Hepatic stellate cell (primary cell): ENCODE data around the gene PRIM2.
"Not testable (repeated sequence)": the region's sequence is repeated elsewhere in the genome, so short reads cannot be mapped to it uniquely, and the experiment has no call there.

Experiments
- DNase-seq: peaks from one replicate; pipeline ENCODE4 v3.0.0; 2011; ENCODE audit warnings: low spot score

Gene PRIM2

GRCh38 chr6:57510390-57510789, 193.0 kb downstream of the PRIM2 start:
- DNase-seq = not testable (repeated sequence)

GRCh38 chr6:57515171-57515570, 197.7 kb downstream of the PRIM2 start:
- not testable (repeated sequence) for DNase-seq

GRCh38 chr6:57515845-57516244, 198.4 kb downstream of the PRIM2 start:
- DNase-seq = not testable (repeated sequence)

GRCh38 chr6:57516776-57517175, 199.3 kb downstream of the PRIM2 start:
- DNase-seq = not testable (repeated sequence)

- DNase-seq = not testable (repeated sequence)
Observed at GRCh38 chr6:57519198-57519597, 201.8 kb downstream of the PRIM2 start.

- not testable (repeated sequence) for DNase-seq
Observed at GRCh38 chr6:57521085-57521484, 203.7 kb downstream of the PRIM2 start.

- not testable (repeated sequence) for DNase-seq
Observed at GRCh38 chr6:57523221-57523620, 205.8 kb downstream of the PRIM2 start.

GRCh38 chr6:57529755-57530154, 212.3 kb downstream of the PRIM2 start:
- DNase-seq = not testable (repeated sequence)

- DNase-seq = not testable (repeated sequence)
Observed at GRCh38 chr6:57532660-57533059, 215.2 kb downstream of the PRIM2 start.

- not testable (repeated sequence) for DNase-seq
Observed at GRCh38 chr6:57535121-57535520, 217.7 kb downstream of the PRIM2 start.

GRCh38 chr6:57535994-57536393, 218.6 kb downstream of the PRIM2 start:
- peak; percentile 11 for DNase-seq

GRCh38 chr6:57537916-57538315, 220.5 kb downstream of the PRIM2 start:
- DNase-seq = not testable (repeated sequence)

- DNase-seq = not testable (repeated sequence)
Observed at GRCh38 chr6:57551961-57552360, 234.5 kb downstream of the PRIM2 start.

GRCh38 chr6:57557855-57558254, 240.4 kb downstream of the PRIM2 start:
- DNase-seq = not testable (repeated sequence)

- not testable (repeated sequence) for DNase-seq
Observed at GRCh38 chr6:57559170-57559569, 241.7 kb downstream of the PRIM2 start.

GRCh38 chr6:57562233-57562632, 244.8 kb downstream of the PRIM2 start:
- not testable (repeated sequence) for DNase-seq

- DNase-seq = not testable (repeated sequence)
Observed at GRCh38 chr6:57572119-57572518, 254.7 kb downstream of the PRIM2 start.

- not testable (repeated sequence) for DNase-seq
Observed at GRCh38 chr6:57572844-57573243, 255.4 kb downstream of the PRIM2 start.

- DNase-seq = not testable (repeated sequence)
Observed at GRCh38 chr6:57577023-57577422, 259.6 kb downstream of the PRIM2 start.

GRCh38 chr6:57579489-57579888, 262.1 kb downstream of the PRIM2 start:
- DNase-seq = not testable (repeated sequence)

- not testable (repeated sequence) for DNase-seq
Observed at GRCh38 chr6:57581586-57581985, 264.2 kb downstream of the PRIM2 start.

- DNase-seq = not testable (repeated sequence)
Observed at GRCh38 chr6:57601105-57601504, 283.7 kb downstream of the PRIM2 start.

- DNase-seq = not testable (repeated sequence)
Observed at GRCh38 chr6:57605303-57605702, 287.9 kb downstream of the PRIM2 start.

- not testable (repeated sequence) for DNase-seq
Observed at GRCh38 chr6:57606331-57606730, 288.9 kb downstream of the PRIM2 start.
